Hematopoietic multipotent progenitor cell treated with erythropoietin and hydrocortisone succinate and interleukin-3 and kit ligand, for 15 days (in vitro differentiated cells): ENCODE measurements around the gene CD6.

Experiments used
- DNase-seq: peaks from one replicate; pipeline ENCODE4 v3.0.0-alpha.2; 2015; ENCODE audit warnings: low spot score

Gene CD6, protein sequence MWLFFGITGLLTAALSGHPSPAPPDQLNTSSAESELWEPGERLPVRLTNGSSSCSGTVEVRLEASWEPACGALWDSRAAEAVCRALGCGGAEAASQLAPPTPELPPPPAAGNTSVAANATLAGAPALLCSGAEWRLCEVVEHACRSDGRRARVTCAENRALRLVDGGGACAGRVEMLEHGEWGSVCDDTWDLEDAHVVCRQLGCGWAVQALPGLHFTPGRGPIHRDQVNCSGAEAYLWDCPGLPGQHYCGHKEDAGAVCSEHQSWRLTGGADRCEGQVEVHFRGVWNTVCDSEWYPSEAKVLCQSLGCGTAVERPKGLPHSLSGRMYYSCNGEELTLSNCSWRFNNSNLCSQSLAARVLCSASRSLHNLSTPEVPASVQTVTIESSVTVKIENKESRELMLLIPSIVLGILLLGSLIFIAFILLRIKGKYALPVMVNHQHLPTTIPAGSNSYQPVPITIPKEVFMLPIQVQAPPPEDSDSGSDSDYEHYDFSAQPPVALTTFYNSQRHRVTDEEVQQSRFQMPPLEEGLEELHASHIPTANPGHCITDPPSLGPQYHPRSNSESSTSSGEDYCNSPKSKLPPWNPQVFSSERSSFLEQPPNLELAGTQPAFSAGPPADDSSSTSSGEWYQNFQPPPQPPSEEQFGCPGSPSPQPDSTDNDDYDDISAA

DNA sequence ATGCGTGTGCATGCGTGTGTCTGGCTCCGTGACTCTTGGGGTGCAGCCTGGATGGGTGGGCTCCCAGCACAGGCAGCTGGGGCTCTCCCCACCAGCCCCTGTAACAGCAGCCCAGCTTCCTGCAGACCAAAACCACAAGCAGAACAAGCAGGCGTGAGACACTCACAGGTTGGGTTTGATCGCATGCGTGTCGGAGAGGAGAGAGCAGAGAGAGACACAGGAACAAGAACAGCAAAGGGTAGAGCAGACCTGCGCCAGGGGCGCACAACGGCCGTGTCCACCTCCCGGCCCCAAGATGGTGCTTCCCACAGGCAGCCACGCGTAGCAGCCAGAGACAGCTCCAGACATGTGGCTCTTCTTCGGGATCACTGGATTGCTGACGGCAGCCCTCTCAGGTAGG is at the start of gene CD6:
CD6 (plus strand) TSS at position 161 of the 400 bp plus-strand sequence; CDS start at position 347, 186 bp downstream.
- no peak for DNase-seq

DNA sequence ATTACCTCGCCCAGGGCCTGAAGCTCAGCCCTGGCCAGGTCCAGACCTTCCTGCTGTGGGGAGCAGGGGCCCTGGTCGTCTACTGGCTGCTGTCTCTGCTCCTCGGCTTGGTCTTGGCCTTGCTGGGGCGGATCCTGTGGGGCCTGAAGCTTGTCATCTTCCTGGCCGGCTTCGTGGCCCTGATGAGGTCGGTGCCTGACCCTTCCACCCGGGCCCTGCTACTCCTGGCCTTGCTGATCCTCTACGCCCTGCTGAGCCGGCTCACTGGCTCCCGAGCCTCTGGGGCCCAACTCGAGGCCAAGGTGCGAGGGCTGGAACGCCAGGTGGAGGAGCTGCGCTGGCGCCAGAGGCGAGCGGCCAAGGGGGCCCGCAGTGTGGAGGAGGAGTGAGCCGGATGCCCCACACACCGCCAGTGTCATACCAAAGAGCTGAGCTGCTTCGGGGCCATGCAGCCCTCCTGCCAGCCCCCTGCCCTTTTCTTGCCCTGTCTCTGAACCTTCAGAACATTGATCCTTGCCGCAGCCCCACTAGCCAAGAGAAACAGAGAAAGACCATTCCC is 49.6 kb upstream of the CD6 start:
- DNase-seq, result no peak

DNA sequence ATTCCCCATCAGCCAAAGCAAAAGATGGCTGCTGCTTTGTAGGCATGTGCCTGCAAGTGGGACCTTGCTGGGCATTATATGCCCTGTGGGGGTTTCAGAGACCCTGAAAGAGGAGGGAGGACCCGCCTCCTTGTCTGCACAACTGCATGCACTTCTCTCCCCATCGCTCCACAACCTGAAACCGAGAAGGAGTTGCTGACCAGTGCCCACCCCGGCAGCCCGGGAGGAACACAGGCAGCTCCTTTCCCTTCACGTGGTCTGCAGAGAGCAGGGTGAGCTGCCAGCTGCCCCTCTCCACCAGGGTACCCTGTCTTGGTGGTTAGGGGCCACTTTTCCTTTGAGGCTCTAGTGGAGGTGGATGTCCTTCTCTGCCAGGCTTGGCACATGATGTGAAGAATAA is 48.6 kb upstream of the CD6 start:
- no peak for DNase-seq

- DNase-seq, result no peak
Observed at GRCh38 chr11:60923326-60923725, 48.2 kb upstream of the CD6 start.

DNA sequence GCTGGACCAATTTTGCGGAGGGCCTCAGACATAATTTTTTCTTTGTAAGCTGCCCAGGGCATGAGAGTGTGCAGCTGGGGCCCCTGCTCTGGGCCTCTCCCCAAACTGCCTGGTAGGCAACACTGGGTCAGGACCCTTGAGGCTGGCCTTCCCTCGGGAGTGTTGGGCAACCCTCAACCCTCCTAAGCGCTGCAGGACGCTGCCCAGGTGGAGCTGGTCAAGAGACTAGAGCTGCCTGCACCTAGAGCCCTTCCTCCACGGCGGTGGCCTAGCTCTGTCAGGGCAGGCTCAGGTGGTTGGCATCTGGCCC is 47.7 kb upstream of the CD6 start:
- no peak for DNase-seq

GRCh38 chr11:60924110-60924905 is 47.2 kb upstream of the CD6 start, which contains the start of gene TMEM132A:
Gene TMEM132A (plus strand): TSS chr11:60924460. CDS start chr11:60924634, 174 bp downstream.
- no peak for DNase-seq

DNA sequence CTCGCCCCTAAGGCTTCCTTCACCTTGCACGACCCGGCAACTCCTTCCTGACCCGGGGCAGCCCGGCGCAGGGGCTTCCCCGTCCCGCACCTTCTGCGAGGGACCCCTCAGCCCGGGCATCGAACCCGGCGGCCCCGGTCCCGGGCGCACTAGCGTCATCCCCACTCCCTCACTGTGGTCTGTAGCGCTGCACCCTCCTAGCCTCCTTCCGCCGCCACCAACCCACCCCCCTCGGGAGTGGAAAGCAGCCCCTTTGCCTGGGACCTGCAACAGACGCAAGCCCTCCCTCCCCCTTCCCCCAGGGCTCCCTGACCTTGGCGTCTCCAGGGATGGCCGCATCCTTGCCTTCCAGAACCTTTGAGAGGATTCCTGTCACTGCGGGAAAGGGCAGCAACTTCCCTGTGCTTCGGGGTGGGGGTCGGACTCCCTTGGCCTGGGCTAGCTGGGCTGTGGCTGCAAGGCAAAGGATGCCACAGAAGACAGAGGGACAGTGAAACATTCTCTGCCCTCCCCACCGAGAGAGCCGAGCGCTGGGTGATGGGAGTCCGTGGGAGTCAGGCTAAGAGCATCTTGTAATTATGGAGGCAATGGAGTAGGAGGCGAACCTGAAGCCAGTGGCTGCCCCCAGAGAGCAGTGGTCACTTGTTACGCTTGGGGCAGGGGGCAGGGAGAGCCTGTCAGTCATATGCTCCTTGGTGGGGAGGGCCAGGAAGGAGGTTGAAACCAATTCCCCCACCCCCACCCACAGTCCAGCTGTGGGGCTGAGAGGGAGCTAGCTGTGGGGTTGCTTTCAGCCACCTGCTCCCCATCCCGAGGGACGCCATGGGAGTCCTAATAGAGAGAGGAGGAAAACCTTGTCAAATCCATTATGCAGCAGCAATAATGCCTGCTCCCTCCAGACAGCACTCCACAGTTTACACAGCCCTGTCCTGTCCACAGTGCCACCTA is 46.3 kb upstream of the CD6 start:
- DNase-seq, result no peak

- DNase-seq, result no peak
Observed at GRCh38 chr11:60925868-60926267, 45.6 kb upstream of the CD6 start.

GRCh38 chr11:60926500-60926899 is 45.0 kb upstream of the CD6 start:
- DNase-seq, result no peak

- DNase-seq, result no peak
Observed at GRCh38 chr11:60927061-60927592, 44.4 kb upstream of the CD6 start.

DNA sequence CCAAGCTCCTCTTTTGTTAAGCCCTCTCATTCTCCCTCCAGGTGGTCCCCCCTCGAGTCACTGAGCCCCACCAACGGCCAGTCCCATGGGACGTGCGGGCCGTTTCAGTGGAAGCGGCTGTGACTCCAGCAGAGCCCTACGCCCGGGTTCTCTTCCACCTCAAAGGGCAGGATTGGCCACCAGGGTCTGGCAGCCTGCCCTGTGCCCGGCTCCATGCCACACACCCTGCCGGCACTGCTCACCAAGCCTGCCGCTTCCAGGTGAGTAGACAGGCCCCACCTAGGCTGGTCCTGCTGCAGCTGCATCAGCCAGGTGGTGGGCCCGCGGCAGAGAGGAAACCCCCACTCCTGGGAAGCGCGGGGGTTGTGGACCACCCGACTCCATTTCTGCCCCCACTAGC is 43.9 kb upstream of the CD6 start:
- DNase-seq, result no peak

GRCh38 chr11:60928563-60929001 is 42.9 kb upstream of the CD6 start:
- DNase-seq, result no peak

DNA sequence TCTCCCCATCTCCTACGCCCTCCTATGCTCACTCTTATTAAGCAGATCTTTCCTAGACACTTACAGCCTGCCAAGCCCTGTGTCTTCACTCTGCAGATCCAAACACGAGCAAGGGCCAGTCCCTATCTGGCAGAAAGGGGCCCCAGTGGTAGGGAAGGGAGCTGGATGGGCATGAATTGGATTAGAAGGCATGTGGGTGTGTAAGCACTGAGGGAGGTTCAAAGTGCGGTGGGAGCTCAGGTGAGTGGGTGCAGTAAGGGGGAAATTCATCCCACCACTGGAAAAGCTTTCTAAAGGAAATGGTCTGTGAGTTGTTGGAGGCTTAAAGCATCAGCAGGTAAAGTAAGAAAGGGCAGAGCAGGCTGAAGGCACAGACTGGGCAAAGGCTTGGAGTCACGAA is 41.7 kb upstream of the CD6 start:
- DNase-seq, result no peak

GRCh38 chr11:60930394-60930793 is 41.1 kb upstream of the CD6 start:
- DNase-seq, result no peak

GRCh38 chr11:60931917-60932316 is 39.6 kb upstream of the CD6 start:
- DNase-seq, result no peak

- no peak for DNase-seq
Observed at GRCh38 chr11:60932605-60933356, 38.7 kb upstream of the CD6 start.

DNA sequence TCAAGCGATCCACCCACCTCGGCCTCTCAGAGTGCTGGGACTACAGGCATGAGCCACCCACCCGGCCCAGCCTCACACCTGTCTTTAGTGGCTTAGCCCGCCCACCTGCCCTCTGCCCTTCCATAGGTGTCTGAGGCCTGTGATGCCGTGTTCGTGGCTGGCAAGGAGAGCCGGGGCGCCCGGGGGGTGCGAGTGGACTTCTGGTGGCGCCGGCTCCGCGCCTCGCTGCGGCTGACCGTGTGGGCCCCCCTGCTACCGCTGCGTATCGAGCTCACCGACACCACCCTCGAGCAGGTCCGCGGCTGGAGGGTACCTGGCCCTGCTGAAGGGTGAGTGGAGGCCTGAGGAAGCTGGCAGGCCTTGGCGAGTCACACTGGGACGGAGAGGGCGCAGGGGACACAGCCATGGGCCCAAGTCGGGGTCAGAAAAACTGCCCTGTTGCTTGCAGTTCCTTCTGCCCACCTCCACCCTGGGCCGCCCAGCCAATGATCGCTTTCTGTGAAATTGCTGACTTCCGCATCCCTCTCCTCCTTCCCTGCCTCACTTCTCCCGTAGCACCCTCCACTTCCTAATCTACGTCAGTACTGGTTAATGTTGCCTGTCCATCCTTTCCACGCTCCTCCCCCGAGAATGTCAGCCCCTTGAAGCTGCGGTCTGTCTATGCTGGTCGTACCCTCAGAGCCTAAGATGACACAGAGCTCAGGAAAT is 37.9 kb upstream of the CD6 start:
- no peak for DNase-seq

DNA sequence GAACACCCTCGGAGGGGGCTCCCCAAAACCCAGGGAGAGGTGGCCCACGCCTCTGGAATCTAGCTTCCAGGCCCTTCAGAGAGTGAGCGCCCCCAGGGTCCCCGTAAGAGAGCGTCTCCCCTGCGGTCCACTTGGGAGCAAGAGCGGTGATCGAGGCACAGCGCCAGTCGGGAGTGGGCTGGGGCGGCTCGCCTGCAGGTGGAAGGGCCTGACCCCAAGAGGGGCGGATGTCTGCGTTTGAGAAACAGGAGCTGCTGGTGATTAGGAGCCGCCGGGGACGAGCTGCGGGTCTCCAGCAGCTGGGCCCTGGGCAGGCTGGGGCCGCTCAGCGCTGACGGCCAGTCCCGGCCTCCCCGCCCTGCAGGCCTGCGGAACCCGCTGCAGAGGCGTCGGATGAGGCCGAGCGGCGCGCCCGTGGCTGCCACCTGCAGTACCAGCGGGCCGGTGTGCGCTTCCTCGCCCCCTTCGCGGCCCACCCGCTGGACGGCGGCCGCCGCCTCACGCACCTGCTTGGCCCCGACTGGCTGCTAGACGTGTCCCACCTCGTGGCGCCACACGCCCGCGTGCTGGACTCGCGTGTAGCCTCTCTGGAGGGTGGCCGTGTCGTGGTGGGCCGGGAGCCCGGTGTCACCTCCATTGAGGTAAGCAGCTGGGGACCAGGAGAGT is 37.2 kb upstream of the CD6 start:
- DNase-seq, result no peak
